GM23338 (cell line): Measurements from ENCODE around the gene JPH3.

ENCODE experiments used
- CREB1 ChIP-seq: fragments of 250-450 bp; sonication (Bioruptor Pico); IDR thresholded peaks from 2 replicates; pipeline ENCODE4 v1.5.0; 2020; ENCODE audit warnings: low read depth, mild to moderate bottlenecking, moderate library complexity
- EZH2 ChIP-seq: fragments of 200-600 bp; sonication (generic); IDR thresholded peaks from one replicate; pipeline ENCODE4 v1.8.0; 2017; ENCODE audit warnings: antibody characterized with exemption, mild to moderate bottlenecking, low read depth; ENCODE audit not compliant: unreplicated experiment
- EZH2phosphoT487 ChIP-seq: fragments of 200-600 bp; sonication (generic); IDR thresholded peaks from one replicate; pipeline ENCODE4 v1.8.1; 2018; ENCODE audit warnings: antibody characterized with exemption; ENCODE audit not compliant: unreplicated experiment
- JUNB ChIP-seq: IDR thresholded peaks from one replicate; pipeline ENCODE4 v1.6.1; 2016; ENCODE audit warnings: antibody characterized with exemption; ENCODE audit not compliant: unreplicated experiment
- POLR2AphosphoS5 ChIP-seq: IDR thresholded peaks from 2 replicates; pipeline ENCODE4 v1.6.1; 2016; ENCODE audit warnings: antibody characterized with exemption, low read depth
- STAT1 ChIP-seq: IDR thresholded peaks from one replicate; pipeline ENCODE4 v1.6.1; 2016; ENCODE audit warnings: antibody characterized with exemption; ENCODE audit not compliant: unreplicated experiment
- ZNF114 ChIP-seq: fragments of 250-450 bp; sonication (Bioruptor Pico); IDR thresholded peaks from 2 replicates; pipeline ENCODE4 v1.5.0; 2020; ENCODE audit warnings: mild to moderate bottlenecking, moderate library complexity
- TF ChIP-seq, protein P1 (sequence below), 2 experiments: fragments of 200-600 bp in 1 of 2; sonication (generic) in 1 of 2; conservative IDR thresholded peaks; 2 replicates each; pipeline versions ENCODE4 v1.5.1 to v1.6.1; 2016 to 2017; ENCODE audit warnings: antibody characterized with exemption in 2 of 2, low read depth in 2 of 2, mild to moderate bottlenecking in 2 of 2, moderate library complexity in 1 of 2
- TF ChIP-seq, protein P2 (sequence below): IDR thresholded peaks from 2 replicates; pipeline ENCODE4 v1.6.1; 2016; ENCODE audit warnings: antibody characterized with exemption
- TF ChIP-seq, protein P3 (sequence below): IDR thresholded peaks from one replicate; pipeline ENCODE4 v1.6.1; 2018; ENCODE audit warnings: antibody characterized with exemption; ENCODE audit not compliant: unreplicated experiment
- TF ChIP-seq, protein P4 (sequence below): fragments of 250-450 bp; sonication (Bioruptor Pico); IDR thresholded peaks from 2 replicates; pipeline ENCODE4 v1.5.0; 2020; ENCODE audit warnings: mild to moderate bottlenecking, moderate library complexity

DNA sequence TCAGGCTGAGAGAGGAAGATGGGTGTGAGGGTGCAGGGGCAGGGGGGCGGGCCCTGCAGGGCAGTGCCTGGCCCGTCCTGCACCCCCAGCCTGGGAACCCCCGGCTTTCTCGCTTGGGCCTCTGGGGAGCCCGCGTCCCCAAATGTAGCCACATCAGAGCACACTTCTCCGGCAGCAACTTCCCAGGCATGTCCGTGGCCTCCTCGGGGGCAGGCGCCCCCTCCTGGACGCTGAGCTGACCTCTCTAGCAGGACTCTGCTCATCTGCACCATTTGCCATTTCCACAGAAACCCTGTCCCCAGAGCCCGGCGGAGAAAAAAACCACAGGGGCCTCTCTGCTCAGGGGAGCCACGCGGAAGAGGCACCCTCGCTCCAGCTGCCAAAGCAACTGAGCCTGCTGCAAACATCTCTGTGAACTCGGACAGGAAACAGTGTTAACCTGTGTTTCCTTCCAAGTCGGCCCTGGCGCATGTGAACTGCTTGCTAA is 100.1 kb downstream of the JPH3 start:
- no peak for TF ChIP-seq ZNF114
- TF ChIP-seq, protein P1, sequence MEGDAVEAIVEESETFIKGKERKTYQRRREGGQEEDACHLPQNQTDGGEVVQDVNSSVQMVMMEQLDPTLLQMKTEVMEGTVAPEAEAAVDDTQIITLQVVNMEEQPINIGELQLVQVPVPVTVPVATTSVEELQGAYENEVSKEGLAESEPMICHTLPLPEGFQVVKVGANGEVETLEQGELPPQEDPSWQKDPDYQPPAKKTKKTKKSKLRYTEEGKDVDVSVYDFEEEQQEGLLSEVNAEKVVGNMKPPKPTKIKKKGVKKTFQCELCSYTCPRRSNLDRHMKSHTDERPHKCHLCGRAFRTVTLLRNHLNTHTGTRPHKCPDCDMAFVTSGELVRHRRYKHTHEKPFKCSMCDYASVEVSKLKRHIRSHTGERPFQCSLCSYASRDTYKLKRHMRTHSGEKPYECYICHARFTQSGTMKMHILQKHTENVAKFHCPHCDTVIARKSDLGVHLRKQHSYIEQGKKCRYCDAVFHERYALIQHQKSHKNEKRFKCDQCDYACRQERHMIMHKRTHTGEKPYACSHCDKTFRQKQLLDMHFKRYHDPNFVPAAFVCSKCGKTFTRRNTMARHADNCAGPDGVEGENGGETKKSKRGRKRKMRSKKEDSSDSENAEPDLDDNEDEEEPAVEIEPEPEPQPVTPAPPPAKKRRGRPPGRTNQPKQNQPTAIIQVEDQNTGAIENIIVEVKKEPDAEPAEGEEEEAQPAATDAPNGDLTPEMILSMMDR (conservative IDR thresholded peaks at IDR 0.05; ENCODE audit: low read depth in 2 of 2), result peak; percentile 67 to 75
- TF ChIP-seq, protein P2, sequence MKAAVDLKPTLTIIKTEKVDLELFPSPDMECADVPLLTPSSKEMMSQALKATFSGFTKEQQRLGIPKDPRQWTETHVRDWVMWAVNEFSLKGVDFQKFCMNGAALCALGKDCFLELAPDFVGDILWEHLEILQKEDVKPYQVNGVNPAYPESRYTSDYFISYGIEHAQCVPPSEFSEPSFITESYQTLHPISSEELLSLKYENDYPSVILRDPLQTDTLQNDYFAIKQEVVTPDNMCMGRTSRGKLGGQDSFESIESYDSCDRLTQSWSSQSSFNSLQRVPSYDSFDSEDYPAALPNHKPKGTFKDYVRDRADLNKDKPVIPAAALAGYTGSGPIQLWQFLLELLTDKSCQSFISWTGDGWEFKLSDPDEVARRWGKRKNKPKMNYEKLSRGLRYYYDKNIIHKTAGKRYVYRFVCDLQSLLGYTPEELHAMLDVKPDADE, result no peak
- no peak for TF ChIP-seq POLR2AphosphoS5
- TF ChIP-seq EZH2phosphoT487, result no peak
- no peak for TF ChIP-seq EZH2
- TF ChIP-seq CREB1, result no peak
- TF ChIP-seq, protein P3, sequence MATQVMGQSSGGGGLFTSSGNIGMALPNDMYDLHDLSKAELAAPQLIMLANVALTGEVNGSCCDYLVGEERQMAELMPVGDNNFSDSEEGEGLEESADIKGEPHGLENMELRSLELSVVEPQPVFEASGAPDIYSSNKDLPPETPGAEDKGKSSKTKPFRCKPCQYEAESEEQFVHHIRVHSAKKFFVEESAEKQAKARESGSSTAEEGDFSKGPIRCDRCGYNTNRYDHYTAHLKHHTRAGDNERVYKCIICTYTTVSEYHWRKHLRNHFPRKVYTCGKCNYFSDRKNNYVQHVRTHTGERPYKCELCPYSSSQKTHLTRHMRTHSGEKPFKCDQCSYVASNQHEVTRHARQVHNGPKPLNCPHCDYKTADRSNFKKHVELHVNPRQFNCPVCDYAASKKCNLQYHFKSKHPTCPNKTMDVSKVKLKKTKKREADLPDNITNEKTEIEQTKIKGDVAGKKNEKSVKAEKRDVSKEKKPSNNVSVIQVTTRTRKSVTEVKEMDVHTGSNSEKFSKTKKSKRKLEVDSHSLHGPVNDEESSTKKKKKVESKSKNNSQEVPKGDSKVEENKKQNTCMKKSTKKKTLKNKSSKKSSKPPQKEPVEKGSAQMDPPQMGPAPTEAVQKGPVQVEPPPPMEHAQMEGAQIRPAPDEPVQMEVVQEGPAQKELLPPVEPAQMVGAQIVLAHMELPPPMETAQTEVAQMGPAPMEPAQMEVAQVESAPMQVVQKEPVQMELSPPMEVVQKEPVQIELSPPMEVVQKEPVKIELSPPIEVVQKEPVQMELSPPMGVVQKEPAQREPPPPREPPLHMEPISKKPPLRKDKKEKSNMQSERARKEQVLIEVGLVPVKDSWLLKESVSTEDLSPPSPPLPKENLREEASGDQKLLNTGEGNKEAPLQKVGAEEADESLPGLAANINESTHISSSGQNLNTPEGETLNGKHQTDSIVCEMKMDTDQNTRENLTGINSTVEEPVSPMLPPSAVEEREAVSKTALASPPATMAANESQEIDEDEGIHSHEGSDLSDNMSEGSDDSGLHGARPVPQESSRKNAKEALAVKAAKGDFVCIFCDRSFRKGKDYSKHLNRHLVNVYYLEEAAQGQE, result no peak
- no peak for TF ChIP-seq JUNB
- TF ChIP-seq, protein P4, sequence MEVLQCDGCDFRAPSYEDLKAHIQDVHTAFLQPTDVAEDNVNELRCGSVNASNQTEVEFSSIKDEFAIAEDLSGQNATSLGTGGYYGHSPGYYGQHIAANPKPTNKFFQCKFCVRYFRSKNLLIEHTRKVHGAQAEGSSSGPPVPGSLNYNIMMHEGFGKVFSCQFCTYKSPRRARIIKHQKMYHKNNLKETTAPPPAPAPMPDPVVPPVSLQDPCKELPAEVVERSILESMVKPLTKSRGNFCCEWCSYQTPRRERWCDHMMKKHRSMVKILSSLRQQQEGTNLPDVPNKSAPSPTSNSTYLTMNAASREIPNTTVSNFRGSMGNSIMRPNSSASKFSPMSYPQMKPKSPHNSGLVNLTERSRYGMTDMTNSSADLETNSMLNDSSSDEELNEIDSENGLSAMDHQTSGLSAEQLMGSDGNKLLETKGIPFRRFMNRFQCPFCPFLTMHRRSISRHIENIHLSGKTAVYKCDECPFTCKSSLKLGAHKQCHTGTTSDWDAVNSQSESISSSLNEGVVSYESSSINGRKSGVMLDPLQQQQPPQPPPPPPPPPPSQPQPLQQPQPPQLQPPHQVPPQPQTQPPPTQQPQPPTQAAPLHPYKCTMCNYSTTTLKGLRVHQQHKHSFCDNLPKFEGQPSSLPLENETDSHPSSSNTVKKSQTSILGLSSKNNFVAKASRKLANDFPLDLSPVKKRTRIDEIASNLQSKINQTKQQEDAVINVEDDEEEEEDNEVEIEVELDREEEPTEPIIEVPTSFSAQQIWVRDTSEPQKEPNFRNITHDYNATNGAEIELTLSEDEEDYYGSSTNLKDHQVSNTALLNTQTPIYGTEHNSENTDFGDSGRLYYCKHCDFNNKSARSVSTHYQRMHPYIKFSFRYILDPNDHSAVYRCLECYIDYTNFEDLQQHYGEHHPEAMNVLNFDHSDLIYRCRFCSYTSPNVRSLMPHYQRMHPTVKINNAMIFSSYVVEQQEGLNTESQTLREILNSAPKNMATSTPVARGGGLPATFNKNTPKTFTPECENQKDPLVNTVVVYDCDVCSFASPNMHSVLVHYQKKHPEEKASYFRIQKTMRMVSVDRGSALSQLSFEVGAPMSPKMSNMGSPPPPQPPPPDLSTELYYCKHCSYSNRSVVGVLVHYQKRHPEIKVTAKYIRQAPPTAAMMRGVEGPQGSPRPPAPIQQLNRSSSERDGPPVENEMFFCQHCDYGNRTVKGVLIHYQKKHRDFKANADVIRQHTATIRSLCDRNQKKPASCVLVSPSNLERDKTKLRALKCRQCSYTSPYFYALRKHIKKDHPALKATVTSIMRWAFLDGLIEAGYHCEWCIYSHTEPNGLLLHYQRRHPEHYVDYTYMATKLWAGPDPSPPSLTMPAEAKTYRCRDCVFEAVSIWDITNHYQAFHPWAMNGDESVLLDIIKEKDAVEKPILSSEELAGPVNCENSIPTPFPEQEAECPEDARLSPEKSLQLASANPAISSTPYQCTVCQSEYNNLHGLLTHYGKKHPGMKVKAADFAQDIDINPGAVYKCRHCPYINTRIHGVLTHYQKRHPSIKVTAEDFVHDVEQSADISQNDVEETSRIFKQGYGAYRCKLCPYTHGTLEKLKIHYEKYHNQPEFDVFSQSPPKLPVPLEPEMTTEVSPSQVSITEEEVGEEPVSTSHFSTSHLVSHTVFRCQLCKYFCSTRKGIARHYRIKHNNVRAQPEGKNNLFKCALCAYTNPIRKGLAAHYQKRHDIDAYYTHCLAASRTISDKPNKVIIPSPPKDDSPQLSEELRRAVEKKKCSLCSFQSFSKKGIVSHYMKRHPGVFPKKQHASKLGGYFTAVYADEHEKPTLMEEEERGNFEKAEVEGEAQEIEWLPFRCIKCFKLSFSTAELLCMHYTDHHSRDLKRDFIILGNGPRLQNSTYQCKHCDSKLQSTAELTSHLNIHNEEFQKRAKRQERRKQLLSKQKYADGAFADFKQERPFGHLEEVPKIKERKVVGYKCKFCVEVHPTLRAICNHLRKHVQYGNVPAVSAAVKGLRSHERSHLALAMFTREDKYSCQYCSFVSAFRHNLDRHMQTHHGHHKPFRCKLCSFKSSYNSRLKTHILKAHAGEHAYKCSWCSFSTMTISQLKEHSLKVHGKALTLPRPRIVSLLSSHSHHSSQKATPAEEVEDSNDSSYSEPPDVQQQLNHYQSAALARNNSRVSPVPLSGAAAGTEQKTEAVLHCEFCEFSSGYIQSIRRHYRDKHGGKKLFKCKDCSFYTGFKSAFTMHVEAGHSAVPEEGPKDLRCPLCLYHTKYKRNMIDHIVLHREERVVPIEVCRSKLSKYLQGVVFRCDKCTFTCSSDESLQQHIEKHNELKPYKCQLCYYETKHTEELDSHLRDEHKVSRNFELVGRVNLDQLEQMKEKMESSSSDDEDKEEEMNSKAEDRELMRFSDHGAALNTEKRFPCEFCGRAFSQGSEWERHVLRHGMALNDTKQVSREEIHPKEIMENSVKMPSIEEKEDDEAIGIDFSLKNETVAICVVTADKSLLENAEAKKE (CRISPR knock-in tag), result no peak
- TF ChIP-seq STAT1, result no peak
